Measurements from ENCODE around the gene NXPE3.

NXPE3 gene

DNA sequence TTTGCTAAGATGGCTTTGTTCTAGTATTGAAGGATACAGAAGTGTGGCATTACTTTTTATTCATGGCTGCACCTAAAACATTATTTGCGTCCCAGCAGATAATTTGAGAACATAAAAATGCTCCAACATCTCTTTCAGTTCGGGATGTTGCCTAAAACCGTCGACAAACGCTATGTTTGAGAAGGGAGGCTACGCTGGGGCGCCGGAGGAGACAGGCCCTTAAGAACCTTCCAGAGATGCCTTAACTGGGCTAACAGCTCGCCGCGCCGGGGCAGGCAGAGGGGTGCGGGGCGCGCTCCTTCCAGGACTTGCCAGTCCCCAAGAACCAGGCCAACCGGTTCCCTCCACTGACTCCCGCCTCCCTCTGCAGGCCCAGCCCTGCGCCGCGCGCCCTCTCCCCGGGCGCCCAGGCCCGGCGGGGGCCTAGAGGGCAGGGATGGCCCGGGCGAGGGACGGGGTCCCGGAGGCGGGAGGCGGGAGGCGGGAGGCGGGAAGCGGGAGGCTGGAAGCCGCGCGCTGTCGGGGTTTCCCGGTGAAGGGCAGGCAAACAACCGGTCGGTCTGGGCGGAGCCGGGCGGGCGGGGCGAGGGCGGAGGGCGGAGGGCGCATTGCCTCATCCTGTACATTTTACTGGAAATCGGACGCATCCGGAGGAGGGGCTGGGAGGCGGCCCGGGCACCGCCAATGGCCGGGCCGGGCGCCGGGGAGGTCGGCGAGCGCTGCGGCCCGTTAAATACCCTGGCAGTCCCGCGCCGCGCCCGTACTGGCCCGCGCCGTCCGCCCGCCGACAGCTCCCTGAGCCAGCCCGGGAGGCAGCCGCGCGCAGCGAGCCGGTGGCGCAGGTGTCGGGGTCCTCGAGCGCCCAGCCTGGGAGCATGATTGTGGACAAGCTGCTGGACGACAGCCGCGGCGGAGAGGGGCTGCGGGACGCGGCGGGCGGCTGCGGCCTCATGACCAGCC lies 70.0 kb downstream of the NXPE3 start, which contains the start of gene NFKBIZ:
NFKBIZ (plus strand) TSS at position 761 of the 960 bp plus-strand sequence; CDS start at position 876, 115 bp downstream.
- no peaks in the 10 kb centered on the region for H3K27me3 Mint-ChIP-seq (ENCODE audit: low read depth)
- peak within 1 kb of the TSS; percentile 89 to 94 (median 92) for H3K4me3 Mint-ChIP-seq
- TF ChIP-seq CTCF (IDR thresholded peaks at IDR 0.05; ENCODE audit: unreplicated experiment in 3 of 3): no peak
- H3K36me3 Mint-ChIP-seq (ENCODE audit: low read depth): peaks cover 30% of the 10 kb centered on the region
- H3K4me1 Mint-ChIP-seq: peaks cover 18% of the 10 kb centered on the region
- peak within 1 kb of the TSS; percentile 78 to 92 (median 92) for H3K27ac Mint-ChIP-seq
- H3K9me3 Mint-ChIP-seq: no peaks in the 10 kb centered on the region

- Mint-ChIP-seq H3K4me1 (peaks cover 18% of the 10 kb centered on the region), H3K27me3 (ENCODE audit: low read depth) (no peaks in the 10 kb centered on the region), H3K27ac (peak overlapping the region; percentile 72 to 83 (median 78)), H3K9me3 (no peaks in the 10 kb centered on the region), H3K36me3 (ENCODE audit: low read depth) (peaks cover 38% of the 10 kb centered on the region), H3K4me3 (peak overlapping the region; percentile 89 to 94 (median 92))
- no peak for TF ChIP-seq CTCF (IDR thresholded peaks at IDR 0.05; ENCODE audit: unreplicated experiment in 3 of 3)
Observed at GRCh38 chr3:101849714-101850245, 70.8 kb downstream of the NXPE3 start.

- Mint-ChIP-seq H3K4me3 (peak overlapping the region; percentile 89 to 94 (median 92)), H3K27me3 (ENCODE audit: low read depth) (no peaks in the 10 kb centered on the region), H3K27ac (peak overlapping the region; percentile 72 to 83 (median 78)), H3K9me3 (no peaks in the 10 kb centered on the region), H3K36me3 (ENCODE audit: low read depth) (peaks cover 44% of the 10 kb centered on the region), H3K4me1 (peaks cover 18% of the 10 kb centered on the region)
- no peak for TF ChIP-seq CTCF (IDR thresholded peaks at IDR 0.05; ENCODE audit: unreplicated experiment in 3 of 3)
Observed at GRCh38 chr3:101850246-101851051, 71.4 kb downstream of the NXPE3 start.

DNA sequence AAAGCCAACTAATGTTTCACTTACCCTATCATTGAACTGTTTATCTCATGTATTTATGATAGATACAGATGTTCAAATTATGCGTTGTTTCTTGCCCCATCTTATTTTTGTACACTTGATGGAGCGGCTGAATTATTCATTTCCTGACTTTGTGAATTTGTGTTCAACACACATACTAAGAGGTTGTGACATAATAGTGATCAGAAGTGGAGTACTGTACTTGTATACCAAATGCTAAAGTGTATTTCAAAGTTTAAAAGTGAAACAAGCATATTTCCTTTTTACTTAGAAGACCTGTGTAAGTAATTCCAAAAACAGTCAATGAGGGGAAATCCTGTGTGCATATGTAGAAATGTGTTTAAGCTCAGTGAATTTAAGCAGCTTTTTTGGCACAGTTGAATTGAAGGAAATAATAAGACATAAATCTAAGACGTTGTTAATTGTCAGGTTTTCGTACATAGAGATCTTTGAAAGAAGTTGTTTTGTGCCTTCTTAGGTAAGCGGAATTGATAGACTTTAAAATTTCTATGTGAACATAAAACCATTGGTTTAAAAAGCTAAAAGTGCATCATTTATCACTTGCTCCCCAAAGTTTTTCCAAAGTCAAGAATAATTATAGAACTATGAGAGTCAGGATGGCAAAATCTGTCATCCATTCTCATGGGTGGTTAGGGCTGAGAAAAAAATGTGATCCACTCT lies 72.2 kb downstream of the NXPE3 start:
- no peaks in the 10 kb centered on the region for H3K27me3 Mint-ChIP-seq (ENCODE audit: low read depth)
- TF ChIP-seq CTCF (IDR thresholded peaks at IDR 0.05; ENCODE audit: unreplicated experiment in 3 of 3): no peak
- H3K4me1 Mint-ChIP-seq: peaks cover 18% of the 10 kb centered on the region
- H3K4me3 Mint-ChIP-seq: peak overlapping the region; percentile 89 to 94 (median 92)
- H3K27ac Mint-ChIP-seq: peak overlapping the region; percentile 72 to 83 (median 78)
- no peaks in the 10 kb centered on the region for H3K9me3 Mint-ChIP-seq
- H3K36me3 Mint-ChIP-seq (ENCODE audit: low read depth): peaks cover 49% of the 10 kb centered on the region

All from nephron (organoid).